ENCODE results near the gene MISFA. TPM values are rescaled to one million over a fixed set of nuclear protein-coding genes. Genes with fewer than 3 reads are reported as not detected.

Gene MISFA
- total and polyA plus RNA-seq, 9 of the 15 experiments (the other 6 are each of a cell fraction or from before 2014, with no cell fraction given): 1.6 to 6.3 (median 3.4) TPM

DNA sequence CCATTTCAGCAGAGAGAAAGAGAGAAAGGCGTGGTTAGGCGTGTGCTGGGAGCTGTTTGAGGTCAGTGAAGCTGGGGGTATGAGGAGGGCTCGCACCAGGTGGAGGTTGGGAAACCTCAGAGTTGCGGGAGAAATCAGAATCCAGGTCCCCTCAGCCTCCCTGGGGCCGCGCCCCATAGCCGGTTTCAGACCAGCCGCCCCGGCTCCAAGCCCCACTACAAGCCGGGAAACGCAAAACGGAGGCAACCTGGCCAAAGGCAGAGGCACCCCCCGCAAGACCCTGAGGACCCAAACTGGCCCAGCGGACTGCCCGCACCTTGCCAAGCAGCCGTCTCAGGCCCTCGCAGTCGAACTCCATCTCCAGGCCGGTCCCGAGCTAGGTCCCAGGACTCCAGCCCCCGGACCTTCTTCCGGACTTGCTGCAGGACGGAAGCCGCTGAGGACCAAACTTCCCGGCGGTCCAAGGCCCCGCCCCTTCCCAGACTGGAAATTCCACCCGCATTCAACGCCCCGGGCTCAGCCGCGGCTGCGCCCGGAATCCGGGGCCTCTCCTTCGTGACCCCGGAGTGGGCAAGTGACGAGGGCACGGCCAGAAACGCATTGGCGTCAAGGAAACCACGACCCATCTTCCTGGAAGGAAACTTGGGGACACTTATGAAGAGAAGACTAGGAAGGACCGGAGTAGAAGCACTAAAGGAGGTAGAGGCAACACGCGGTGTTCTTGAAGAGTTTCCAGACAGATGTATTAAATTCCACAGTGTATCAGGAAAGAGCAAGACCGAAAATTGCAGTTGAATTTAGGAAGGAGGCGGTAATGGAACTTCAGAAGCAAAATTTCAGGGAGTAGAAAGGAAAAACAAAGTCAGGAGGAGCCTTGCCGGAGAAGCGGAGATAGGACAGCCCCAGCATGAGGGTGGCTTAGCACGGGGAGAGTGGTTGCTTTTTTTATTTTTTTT is 11.0 kb upstream of the MISFA start, which contains the start of gene UEVLD (continued):
- TF ChIP-seq, protein P1, sequence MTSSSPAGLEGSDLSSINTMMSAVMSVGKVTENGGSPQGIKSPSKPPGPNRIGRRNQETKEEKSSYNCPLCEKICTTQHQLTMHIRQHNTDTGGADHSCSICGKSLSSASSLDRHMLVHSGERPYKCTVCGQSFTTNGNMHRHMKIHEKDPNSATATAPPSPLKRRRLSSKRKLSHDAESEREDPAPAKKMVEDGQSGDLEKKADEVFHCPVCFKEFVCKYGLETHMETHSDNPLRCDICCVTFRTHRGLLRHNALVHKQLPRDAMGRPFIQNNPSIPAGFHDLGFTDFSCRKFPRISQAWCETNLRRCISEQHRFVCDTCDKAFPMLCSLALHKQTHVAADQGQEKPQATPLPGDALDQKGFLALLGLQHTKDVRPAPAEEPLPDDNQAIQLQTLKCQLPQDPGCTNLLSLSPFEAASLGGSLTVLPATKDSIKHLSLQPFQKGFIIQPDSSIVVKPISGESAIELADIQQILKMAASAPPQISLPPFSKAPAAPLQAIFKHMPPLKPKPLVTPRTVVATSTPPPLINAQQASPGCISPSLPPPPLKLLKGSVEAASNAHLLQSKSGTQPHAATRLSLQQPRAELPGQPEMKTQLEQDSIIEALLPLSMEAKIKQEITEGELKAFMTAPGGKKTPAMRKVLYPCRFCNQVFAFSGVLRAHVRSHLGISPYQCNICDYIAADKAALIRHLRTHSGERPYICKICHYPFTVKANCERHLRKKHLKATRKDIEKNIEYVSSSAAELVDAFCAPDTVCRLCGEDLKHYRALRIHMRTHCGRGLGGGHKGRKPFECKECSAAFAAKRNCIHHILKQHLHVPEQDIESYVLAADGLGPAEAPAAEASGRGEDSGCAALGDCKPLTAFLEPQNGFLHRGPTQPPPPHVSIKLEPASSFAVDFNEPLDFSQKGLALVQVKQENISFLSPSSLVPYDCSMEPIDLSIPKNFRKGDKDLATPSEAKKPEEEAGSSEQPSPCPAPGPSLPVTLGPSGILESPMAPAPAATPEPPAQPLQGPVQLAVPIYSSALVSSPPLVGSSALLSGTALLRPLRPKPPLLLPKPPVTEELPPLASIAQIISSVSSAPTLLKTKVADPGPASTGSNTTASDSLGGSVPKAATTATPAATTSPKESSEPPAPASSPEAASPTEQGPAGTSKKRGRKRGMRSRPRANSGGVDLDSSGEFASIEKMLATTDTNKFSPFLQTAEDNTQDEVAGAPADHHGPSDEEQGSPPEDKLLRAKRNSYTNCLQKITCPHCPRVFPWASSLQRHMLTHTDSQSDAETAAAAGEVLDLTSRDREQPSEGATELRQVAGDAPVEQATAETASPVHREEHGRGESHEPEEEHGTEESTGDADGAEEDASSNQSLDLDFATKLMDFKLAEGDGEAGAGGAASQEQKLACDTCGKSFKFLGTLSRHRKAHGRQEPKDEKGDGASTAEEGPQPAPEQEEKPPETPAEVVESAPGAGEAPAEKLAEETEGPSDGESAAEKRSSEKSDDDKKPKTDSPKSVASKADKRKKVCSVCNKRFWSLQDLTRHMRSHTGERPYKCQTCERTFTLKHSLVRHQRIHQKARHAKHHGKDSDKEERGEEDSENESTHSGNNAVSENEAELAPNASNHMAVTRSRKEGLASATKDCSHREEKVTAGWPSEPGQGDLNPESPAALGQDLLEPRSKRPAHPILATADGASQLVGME (CRISPR knock-in tag; IDR thresholded peaks at IDR 0.05): no peak
- no peak for TF ChIP-seq SIRT6 (IDR thresholded peaks at IDR 0.05; ENCODE audit: low read depth, low read length)
- no peak for TF ChIP-seq KDM1A (IDR thresholded peaks at IDR 0.05)
- TF ChIP-seq, protein P2, sequence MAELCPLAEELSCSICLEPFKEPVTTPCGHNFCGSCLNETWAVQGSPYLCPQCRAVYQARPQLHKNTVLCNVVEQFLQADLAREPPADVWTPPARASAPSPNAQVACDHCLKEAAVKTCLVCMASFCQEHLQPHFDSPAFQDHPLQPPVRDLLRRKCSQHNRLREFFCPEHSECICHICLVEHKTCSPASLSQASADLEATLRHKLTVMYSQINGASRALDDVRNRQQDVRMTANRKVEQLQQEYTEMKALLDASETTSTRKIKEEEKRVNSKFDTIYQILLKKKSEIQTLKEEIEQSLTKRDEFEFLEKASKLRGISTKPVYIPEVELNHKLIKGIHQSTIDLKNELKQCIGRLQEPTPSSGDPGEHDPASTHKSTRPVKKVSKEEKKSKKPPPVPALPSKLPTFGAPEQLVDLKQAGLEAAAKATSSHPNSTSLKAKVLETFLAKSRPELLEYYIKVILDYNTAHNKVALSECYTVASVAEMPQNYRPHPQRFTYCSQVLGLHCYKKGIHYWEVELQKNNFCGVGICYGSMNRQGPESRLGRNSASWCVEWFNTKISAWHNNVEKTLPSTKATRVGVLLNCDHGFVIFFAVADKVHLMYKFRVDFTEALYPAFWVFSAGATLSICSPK (IDR thresholded peaks at IDR 0.05; ENCODE audit: borderline replicate concordance): no peak
- no peak; the same call in 1 of the 2 replicates for TF ChIP-seq TCF3 (CRISPR knock-in tag; IDR thresholded peaks at IDR 0.05)
- no peak for TF ChIP-seq HIVEP1 (CRISPR knock-in tag; IDR thresholded peaks at IDR 0.05)
- TF ChIP-seq POLR3G (IDR thresholded peaks at IDR 0.05; ENCODE audit: extremely low read depth, insufficient read length, insufficient replicate concordance): no peak
- TF ChIP-seq ZEB2 (IDR thresholded peaks at IDR 0.05): no peak
- TF ChIP-seq ASH1L (IDR thresholded peaks at IDR 0.05; ENCODE audit: borderline replicate concordance, low read depth, partially characterized antibody): no peak
- TF ChIP-seq ZNF408 (CRISPR knock-in tag; IDR thresholded peaks at IDR 0.05; ENCODE audit: low read depth): no peak
- TF ChIP-seq, protein P3, sequence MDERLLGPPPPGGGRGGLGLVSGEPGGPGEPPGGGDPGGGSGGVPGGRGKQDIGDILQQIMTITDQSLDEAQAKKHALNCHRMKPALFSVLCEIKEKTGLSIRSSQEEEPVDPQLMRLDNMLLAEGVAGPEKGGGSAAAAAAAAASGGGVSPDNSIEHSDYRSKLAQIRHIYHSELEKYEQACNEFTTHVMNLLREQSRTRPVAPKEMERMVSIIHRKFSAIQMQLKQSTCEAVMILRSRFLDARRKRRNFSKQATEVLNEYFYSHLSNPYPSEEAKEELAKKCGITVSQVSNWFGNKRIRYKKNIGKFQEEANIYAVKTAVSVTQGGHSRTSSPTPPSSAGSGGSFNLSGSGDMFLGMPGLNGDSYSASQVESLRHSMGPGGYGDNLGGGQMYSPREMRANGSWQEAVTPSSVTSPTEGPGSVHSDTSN (CRISPR knock-in tag; IDR thresholded peaks at IDR 0.05; ENCODE audit: low read depth): no peak
- TF ChIP-seq, protein P3 (tag; conservative IDR thresholded peaks at IDR 0.05; ENCODE audit: low read depth): no peak
- no peak for TF ChIP-seq NCOR1 (IDR thresholded peaks at IDR 0.05)
- TF ChIP-seq CBX8 (IDR thresholded peaks at IDR 0.05; ENCODE audit: borderline replicate concordance, extremely low read depth, low read depth, low read length, poor library complexity, severe bottlenecking): no peak
- no peak for TF ChIP-seq PHF21A (IDR thresholded peaks at IDR 0.05; ENCODE audit: borderline replicate concordance, low read depth)
- peak; percentile 59; the same call in 1 of the 2 replicates for TF ChIP-seq PML (IDR thresholded peaks at IDR 0.05; ENCODE audit: low read length)
- TF ChIP-seq HDGF (IDR thresholded peaks at IDR 0.05): no peak
- no peak for TF ChIP-seq ARHGAP35 (IDR thresholded peaks at IDR 0.05; ENCODE audit: partially characterized antibody)
